Inflammatory macrophage treated with lipopolysaccharide for 4 hours (primary cell): ENCODE measurements around the gene CPTP.

Experiments used
- DNase-seq: peaks from one replicate; pipeline ENCODE4 v3.0.0-alpha.2; 2020

Gene CPTP

GRCh38 chr1:1320666-1321448 is 3.7 kb upstream of the CPTP start:
- no peak for DNase-seq

GRCh38 chr1:1321477-1321876 is 3.1 kb upstream of the CPTP start:
- DNase-seq = no peak

GRCh38 chr1:1322418-1322817 is 2.2 kb upstream of the CPTP start:
- no peak for DNase-seq

- no peak for DNase-seq
Measured at GRCh38 chr1:1322952-1323351, 1.6 kb upstream of the CPTP start.

GRCh38 chr1:1324084-1324523 is 498 bp upstream of the CPTP start:
- no peak for DNase-seq

GRCh38 chr1:1325288-1326074 is 879 bp downstream of the CPTP start:
- DNase-seq = no peak

- no peak for DNase-seq
Measured at GRCh38 chr1:1326075-1326605, 1.5 kb downstream of the CPTP start.

GRCh38 chr1:1327291-1327690 is 2.7 kb downstream of the CPTP start:
- no peak for DNase-seq

- DNase-seq = no peak
Measured at GRCh38 chr1:1328254-1328653, 3.7 kb downstream of the CPTP start.

- DNase-seq = no peak
Measured at GRCh38 chr1:1329304-1330210, 5.0 kb downstream of the CPTP start.

GRCh38 chr1:1330366-1331067 is 5.9 kb downstream of the CPTP start:
- DNase-seq = no peak

- no peak for DNase-seq
Measured at GRCh38 chr1:1331068-1331965, 6.7 kb downstream of the CPTP start, which contains the start of gene TAS1R3. TAS1R3 (plus strand) TSS chr1:1331280; CDS start chr1:1331346, 66 bp downstream.

- DNase-seq = no peak
Measured at GRCh38 chr1:1332031-1332755, 7.6 kb downstream of the CPTP start.

- DNase-seq = no peak
Measured at GRCh38 chr1:1332774-1333480, 8.3 kb downstream of the CPTP start.

- no peak for DNase-seq
Measured at GRCh38 chr1:1333551-1334241, 9.1 kb downstream of the CPTP start.

- no peak for DNase-seq
Measured at GRCh38 chr1:1334835-1335234, 10.2 kb downstream of the CPTP start.

GRCh38 chr1:1335283-1335682 is 10.7 kb downstream of the CPTP start:
- no peak for DNase-seq

GRCh38 chr1:1335792-1336248 is 11.2 kb downstream of the CPTP start:
- DNase-seq = no peak

- DNase-seq = no peak
Measured at GRCh38 chr1:1336446-1336845, 11.8 kb downstream of the CPTP start.
